GM18505 (cell line): ENCODE measurements around the gene CLEC3A.

Source experiments
- ATAC-seq: cut with Tn5 transposase; IDR thresholded peaks from one replicate; pipeline ENCODE4 v1.9.1; 2021; ENCODE audit not compliant: unreplicated experiment
- POLR2A ChIP-seq: IDR thresholded peaks from 4 replicates; pipeline ENCODE4 v1.6.1; 2011; ENCODE audit warnings: borderline replicate concordance; ENCODE audit not compliant: insufficient read depth, insufficient read length; ENCODE audit errors: extremely low read depth

The CLEC3A gene

DNA sequence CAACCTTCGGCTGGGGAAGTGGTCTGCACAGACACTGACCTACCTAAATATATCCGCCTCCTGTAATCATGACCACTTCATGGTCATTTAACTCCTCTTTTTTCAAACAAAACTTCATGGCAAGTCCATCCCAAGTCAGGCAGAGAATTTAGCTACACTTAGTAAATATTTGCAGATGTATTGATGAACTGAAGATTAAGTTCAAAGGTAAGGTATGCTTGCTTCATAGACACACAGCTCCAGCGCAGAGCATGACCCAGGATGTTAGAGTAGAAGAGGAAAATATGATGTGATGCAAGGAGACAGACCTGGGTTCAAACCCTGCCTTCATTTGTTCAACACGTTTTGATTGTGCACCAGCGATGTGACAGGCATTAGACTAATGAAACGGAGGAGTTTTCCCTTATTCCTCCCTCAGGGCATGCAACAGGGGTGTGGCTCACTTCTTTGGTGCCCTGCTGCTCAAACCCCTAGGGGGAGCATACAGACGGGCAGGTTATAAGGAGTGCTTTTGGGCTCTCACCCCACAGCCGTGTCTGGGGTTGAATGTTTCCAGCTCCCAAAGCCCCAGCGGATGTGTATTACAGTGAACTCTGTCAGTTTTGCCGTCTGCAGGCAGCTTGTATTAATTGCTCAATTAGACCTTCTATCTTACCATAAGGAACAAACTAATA, 23.9 kb upstream of the CLEC3A start:
- ATAC-seq: no peak
- TF ChIP-seq POLR2A: no peak

- ATAC-seq: no peak
- no peak for TF ChIP-seq POLR2A
These were observed 20.8 kb upstream of the CLEC3A start for GRCh38 chr16:78001451-78002025.

- ATAC-seq: peak; percentile 99
- TF ChIP-seq POLR2A: no peak
These were observed 19.3 kb upstream of the CLEC3A start for GRCh38 chr16:78002915-78003538.

DNA sequence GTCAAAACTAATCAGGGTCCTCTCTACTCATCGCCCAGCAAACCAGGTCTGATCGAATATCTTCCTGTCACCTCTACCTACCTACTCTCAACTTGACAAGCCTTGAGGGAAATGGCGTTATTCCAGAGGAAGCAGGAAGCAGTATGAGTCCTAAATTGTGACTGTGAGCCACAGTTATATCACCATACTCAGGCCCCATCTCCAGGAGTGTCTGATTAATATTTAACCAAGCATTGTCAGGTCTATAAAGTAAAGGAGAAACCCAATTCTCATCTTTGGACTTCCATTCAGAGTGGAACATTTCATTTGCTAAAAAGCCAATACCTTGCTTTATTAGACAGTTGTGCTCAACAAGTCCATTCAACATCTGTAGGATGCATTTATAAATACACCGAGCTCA, 17.8 kb upstream of the CLEC3A start:
- ATAC-seq: no peak
- no peak for TF ChIP-seq POLR2A

DNA sequence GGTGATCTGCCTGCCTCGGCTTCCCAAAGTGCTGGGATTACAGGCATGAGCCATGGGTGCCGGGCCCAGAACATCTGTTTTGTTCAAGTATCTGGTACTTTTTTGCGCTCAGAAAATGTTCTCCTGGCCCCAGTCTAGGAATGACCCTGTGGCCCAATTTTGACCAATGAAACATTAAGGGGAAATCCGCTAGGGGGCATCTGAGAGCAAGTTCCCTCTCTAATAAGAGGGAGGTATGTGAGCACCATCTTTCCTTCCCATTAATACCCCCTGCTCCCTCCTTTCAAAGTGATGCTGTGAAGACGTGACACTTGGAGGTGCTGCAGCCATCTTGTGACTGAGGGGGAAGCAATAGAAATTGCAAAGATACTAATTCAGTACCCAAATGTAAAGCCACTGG, 16.5 kb upstream of the CLEC3A start:
- no peak for TF ChIP-seq POLR2A
- no peak for ATAC-seq

DNA sequence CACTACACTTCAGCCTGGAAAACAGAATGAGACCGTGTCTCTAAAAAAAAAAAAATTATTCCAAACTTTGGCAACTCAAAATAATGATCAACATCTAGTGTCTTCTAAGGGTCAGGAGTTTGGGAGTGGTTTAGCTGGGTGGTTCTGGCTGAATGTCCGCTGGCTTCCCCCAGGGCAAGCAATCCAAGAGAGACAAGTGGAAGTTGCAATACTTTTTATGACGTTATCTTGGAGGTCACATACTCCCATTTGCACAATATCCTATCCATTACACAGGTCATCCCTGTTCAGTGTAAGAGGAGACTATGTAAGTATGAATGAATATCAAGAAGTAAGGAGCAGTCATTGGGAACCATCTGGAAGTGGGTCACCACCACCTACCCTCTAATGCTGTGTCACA, 15.2 kb upstream of the CLEC3A start:
- no peak for ATAC-seq
- TF ChIP-seq POLR2A: no peak

DNA sequence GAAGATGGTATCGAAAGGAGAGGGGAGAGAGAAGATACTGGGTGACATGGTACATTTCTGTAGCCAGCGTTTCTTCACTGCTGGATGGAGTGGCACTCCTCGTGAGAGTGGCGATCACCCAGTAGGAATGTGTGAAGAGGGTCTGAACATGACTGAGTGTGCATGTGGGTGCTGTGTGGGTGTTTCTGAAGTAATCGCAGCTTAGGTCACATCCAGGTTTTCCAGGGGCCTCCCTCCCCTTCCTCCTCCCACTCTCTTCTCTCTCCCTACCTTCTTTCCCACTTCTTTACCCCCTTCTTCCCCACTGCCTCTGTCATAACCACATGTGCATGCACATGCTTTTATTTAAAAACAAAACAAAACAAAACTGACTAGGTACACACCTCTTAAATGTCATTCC, 1.8 kb downstream of the CLEC3A start:
- no peak for TF ChIP-seq POLR2A

DNA sequence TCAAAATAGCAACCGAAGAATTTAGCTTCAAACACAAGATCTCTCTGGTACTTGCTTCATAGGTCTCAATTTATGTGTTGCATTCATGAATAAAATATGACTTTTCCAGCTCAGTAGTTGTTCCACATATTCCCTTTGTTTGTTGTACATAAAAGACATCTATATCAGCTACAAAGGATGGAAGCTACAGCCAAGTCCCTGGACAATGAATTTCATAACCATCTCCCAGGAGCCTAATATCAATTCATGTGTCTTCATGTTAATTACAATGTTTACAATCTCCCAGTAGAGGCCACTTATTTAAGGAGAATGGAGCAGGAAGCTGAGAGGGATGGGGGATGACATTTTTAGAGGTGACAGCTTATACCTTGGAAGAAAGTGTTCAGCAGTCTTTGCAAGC, 3.3 kb downstream of the CLEC3A start:
- ATAC-seq: no peak
- no peak for TF ChIP-seq POLR2A

More for the DNA sequence above, 1.8 kb downstream of the CLEC3A start:
- no peak for ATAC-seq

DNA sequence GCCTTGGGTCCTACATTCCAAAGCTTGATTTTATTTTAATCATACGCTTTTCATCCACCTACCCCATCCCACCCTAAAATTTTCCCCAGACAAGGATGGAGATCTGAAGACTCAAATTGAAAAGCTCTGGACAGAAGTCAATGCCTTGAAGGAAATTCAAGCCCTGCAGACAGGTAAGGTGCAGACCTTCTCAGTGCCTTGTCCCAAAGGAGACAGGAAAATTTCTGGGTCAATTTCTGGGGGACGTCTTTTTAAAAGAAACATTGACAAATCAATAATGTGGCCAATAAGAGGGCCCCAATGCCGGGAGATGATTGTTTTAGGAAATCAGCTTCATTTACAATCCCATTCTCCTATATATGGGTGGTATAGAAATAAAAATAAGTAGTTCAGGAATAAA, 5.7 kb downstream of the CLEC3A start:
- no peak for TF ChIP-seq POLR2A

GRCh38 chr16:78034530-78034929, 12.2 kb downstream of the CLEC3A start:
- no peak for TF ChIP-seq POLR2A
- no peak for ATAC-seq

More for the DNA sequence above, 5.7 kb downstream of the CLEC3A start:
- ATAC-seq: no peak

GRCh38 chr16:78035012-78035411, 12.7 kb downstream of the CLEC3A start:
- no peak for TF ChIP-seq POLR2A
- ATAC-seq: no peak

GRCh38 chr16:78040396-78040795, 18.0 kb downstream of the CLEC3A start:
- ATAC-seq: no peak
- TF ChIP-seq POLR2A: no peak

DNA sequence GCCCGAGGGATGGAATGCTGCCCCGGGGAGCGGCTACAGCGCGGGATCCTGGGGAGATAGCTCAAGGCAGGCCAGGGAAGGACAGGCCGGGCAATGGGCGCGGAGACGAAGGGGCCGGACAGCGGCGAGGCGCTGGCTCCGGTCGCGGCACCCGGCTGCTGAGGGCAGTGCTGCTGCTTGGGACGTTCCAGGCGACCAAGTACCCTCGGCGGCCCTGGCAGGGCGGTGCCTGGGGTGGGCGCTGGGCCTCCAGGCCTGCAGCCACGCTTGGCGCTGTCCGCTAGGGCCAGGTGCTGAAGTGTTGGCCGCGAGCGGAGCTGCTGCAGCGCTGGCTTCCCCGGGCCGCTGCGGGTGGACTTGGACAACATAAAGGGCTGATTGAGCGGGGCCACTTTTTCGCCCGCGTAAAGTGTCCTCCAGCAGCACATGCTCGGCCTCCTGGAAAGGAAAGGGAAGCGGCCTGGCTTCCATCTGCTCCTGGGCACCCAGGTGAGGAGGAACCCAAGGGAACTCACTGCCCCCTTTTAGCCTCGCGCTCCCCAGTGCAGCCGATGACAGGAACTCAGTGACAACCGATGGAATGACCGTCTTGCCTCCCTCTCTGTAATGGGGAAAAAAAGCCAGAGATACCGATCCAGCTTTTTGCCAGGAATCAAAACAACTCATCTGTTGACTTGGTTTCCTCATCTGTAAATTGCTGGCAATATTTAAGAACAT, 23.7 kb downstream of the CLEC3A start:
- ATAC-seq: no peak
- TF ChIP-seq POLR2A: no peak
